ENCODE measurements around the gene NMT1.

GRCh38 chr17:45022288-45022648 lies 38.8 kb upstream of the NMT1 start:
- TF ChIP-seq CTCF (conservative IDR thresholded peaks at IDR 0.05; ENCODE audit: low read depth, low read length): peak; percentile 28; the same call in 1 of the 2 replicates
- no peak for TF ChIP-seq EZH2 (IDR thresholded peaks at IDR 0.05; ENCODE audit: low read length, unreplicated experiment)

All from PC-3 (cell line).